ENCODE data around the gene ACSM2A. TPM values are rescaled to one million over a fixed set of nuclear protein-coding genes. Genes with fewer than 3 reads are reported as not detected.
"Not testable (repeated sequence)": the region's sequence is repeated elsewhere in the genome, so short reads cannot be mapped to it uniquely, and the experiment has no call there.

ACSM2A gene
- total RNA-seq, 1 experiment from 2014 or later, result not detected

- no peak for DNase-seq (ENCODE audit: low spot score)
- no peak for ATAC-seq
- no peak for TF ChIP-seq E2F5 (CRISPR knock-in tag; IDR thresholded peaks at IDR 0.05)
- ChIA-PET POLR2A (no interaction called here), CTCF (no interaction called here)
- peaks cover 9% of the 10 kb centered on the region for H3K9me3 Mint-ChIP-seq
- H3K27ac Mint-ChIP-seq, result no peak overlapping the region
- H3K36me3 Mint-ChIP-seq, result no peaks in the 10 kb centered on the region
- no peaks in the 10 kb centered on the region; the same call in 1 of the 2 replicates for H3K27me3 Mint-ChIP-seq (ENCODE audit: low read depth)
- H3K4me1 Mint-ChIP-seq, result no peaks in the 10 kb centered on the region
- no peak overlapping the region for H3K4me3 Mint-ChIP-seq
Observed at GRCh38 chr16:20430948-20431347, 20.4 kb upstream of the ACSM2A start.

GRCh38 chr16:20438950-20439349, 12.4 kb upstream of the ACSM2A start:
- H3K27me3 Mint-ChIP-seq (ENCODE audit: low read depth); H3K9me3 Mint-ChIP-seq; H3K4me1 Mint-ChIP-seq; H3K36me3 Mint-ChIP-seq; H3K27ac Mint-ChIP-seq; DNase-seq (ENCODE audit: low spot score); ATAC-seq; POLR2A ChIA-PET; H3K4me3 Mint-ChIP-seq: not testable (repeated sequence)
- CTCF ChIA-PET, result interaction anchor here (0.6 kb wide), 2 partner anchors 18 to 31 kb away, joined by 3 read pairs; no protein-coding TSS in a partner anchor

GRCh38 chr16:20439820-20440231, 11.5 kb upstream of the ACSM2A start:
- ATAC-seq; H3K4me1 Mint-ChIP-seq; H3K4me3 Mint-ChIP-seq; H3K27ac Mint-ChIP-seq; DNase-seq (ENCODE audit: low spot score); H3K27me3 Mint-ChIP-seq (ENCODE audit: low read depth); H3K36me3 Mint-ChIP-seq; POLR2A ChIA-PET; H3K9me3 Mint-ChIP-seq; CTCF ChIA-PET: not testable (repeated sequence)

- H3K27ac Mint-ChIP-seq; H3K9me3 Mint-ChIP-seq; H3K4me1 Mint-ChIP-seq; H3K27me3 Mint-ChIP-seq (ENCODE audit: low read depth); DNase-seq (ENCODE audit: low spot score); H3K36me3 Mint-ChIP-seq; POLR2A ChIA-PET; H3K4me3 Mint-ChIP-seq; CTCF ChIA-PET; ATAC-seq: not testable (repeated sequence)
Observed at GRCh38 chr16:20440731-20441130, 10.6 kb upstream of the ACSM2A start.

GRCh38 chr16:20441191-20441590, 10.1 kb upstream of the ACSM2A start:
- DNase-seq (ENCODE audit: low spot score) (no peak), ATAC-seq (no peak)
- Mint-ChIP-seq H3K4me1 (peaks cover 5% of the 10 kb centered on the region; the same call in 1 of the 2 replicates), H3K9me3 (no peaks in the 10 kb centered on the region), H3K27me3 (ENCODE audit: low read depth) (no peaks in the 10 kb centered on the region), H3K36me3 (no peaks in the 10 kb centered on the region), H3K4me3 (no peak overlapping the region), H3K27ac (no peak overlapping the region)
- POLR2A ChIA-PET, result no interaction called here
- TF ChIP-seq TEAD1 (CRISPR knock-in tag; IDR thresholded peaks at IDR 0.05) (no peak), NFATC4 (CRISPR knock-in tag; IDR thresholded peaks at IDR 0.05) (no peak), ZNF416 (CRISPR knock-in tag; IDR thresholded peaks at IDR 0.05) (no peak), ESRRA (CRISPR knock-in tag; IDR thresholded peaks at IDR 0.05; ENCODE audit: borderline replicate concordance) (no peak)
- CTCF ChIA-PET, result no interaction called here

GRCh38 chr16:20441859-20442258, 9.5 kb upstream of the ACSM2A start:
- not testable (repeated sequence) for H3K36me3 Mint-ChIP-seq, H3K27ac Mint-ChIP-seq

GRCh38 chr16:20446652-20447393, 4.5 kb upstream of the ACSM2A start:
- H3K4me1 Mint-ChIP-seq; POLR2A ChIA-PET; H3K27ac Mint-ChIP-seq; H3K36me3 Mint-ChIP-seq; ATAC-seq; H3K9me3 Mint-ChIP-seq; H3K4me3 Mint-ChIP-seq; CTCF ChIA-PET; H3K27me3 Mint-ChIP-seq (ENCODE audit: low read depth); DNase-seq (ENCODE audit: low spot score): not testable (repeated sequence)

More at GRCh38 chr16:20441859-20442258, 9.5 kb upstream of the ACSM2A start:
- POLR2A ChIA-PET; H3K4me1 Mint-ChIP-seq; CTCF ChIA-PET; H3K9me3 Mint-ChIP-seq; H3K27me3 Mint-ChIP-seq (ENCODE audit: low read depth); H3K4me3 Mint-ChIP-seq; DNase-seq (ENCODE audit: low spot score); ATAC-seq: not testable (repeated sequence)

- H3K27me3 Mint-ChIP-seq (ENCODE audit: low read depth); H3K4me3 Mint-ChIP-seq; H3K36me3 Mint-ChIP-seq; CTCF ChIA-PET; DNase-seq (ENCODE audit: low spot score); ATAC-seq; H3K27ac Mint-ChIP-seq; H3K4me1 Mint-ChIP-seq; POLR2A ChIA-PET: not testable (repeated sequence)
- H3K9me3 Mint-ChIP-seq, result peaks cover 15% of the 10 kb centered on the region
Observed at GRCh38 chr16:20453633-20454032, 2.3 kb downstream of the ACSM2A start.

GRCh38 chr16:20459227-20459626, 7.9 kb downstream of the ACSM2A start:
- H3K4me3 Mint-ChIP-seq; H3K36me3 Mint-ChIP-seq; H3K27me3 Mint-ChIP-seq (ENCODE audit: low read depth); H3K4me1 Mint-ChIP-seq; CTCF ChIA-PET; H3K27ac Mint-ChIP-seq; ATAC-seq; DNase-seq (ENCODE audit: low spot score); POLR2A ChIA-PET: not testable (repeated sequence)
- H3K9me3 Mint-ChIP-seq, result peaks cover 40% of the 10 kb centered on the region

- ATAC-seq; H3K36me3 Mint-ChIP-seq; H3K4me1 Mint-ChIP-seq; H3K4me3 Mint-ChIP-seq; CTCF ChIA-PET; DNase-seq (ENCODE audit: low spot score); H3K27ac Mint-ChIP-seq; H3K27me3 Mint-ChIP-seq (ENCODE audit: low read depth); POLR2A ChIA-PET: not testable (repeated sequence)
- peaks cover 41% of the 10 kb centered on the region for H3K9me3 Mint-ChIP-seq
Observed at GRCh38 chr16:20460313-20460712, 9.0 kb downstream of the ACSM2A start.

- DNase-seq (ENCODE audit: low spot score); H3K4me1 Mint-ChIP-seq; H3K36me3 Mint-ChIP-seq; H3K27ac Mint-ChIP-seq; CTCF ChIA-PET; POLR2A ChIA-PET; ATAC-seq; H3K27me3 Mint-ChIP-seq (ENCODE audit: low read depth); H3K4me3 Mint-ChIP-seq: not testable (repeated sequence)
- peaks cover 46% of the 10 kb centered on the region for H3K9me3 Mint-ChIP-seq
Observed at GRCh38 chr16:20468954-20469353, 17.6 kb downstream of the ACSM2A start.

All from WTC11 (cell line).